DOHH2 (cell line): ENCODE results near the gene POLE4.

Experiments
- H3F3A ChIP-seq: fragments of 200-600 bp; sonication (generic), shearing (Covaris generic); 2 replicates; pipeline ENCODE4 v1.6.0; 2016; ENCODE audit warnings: antibody characterized with exemption, mild to moderate bottlenecking; ENCODE audit not compliant: control insufficient read depth, insufficient read depth
- H3K27ac ChIP-seq: fragments of 200-600 bp; sonication (generic); 2 replicates; pipeline ENCODE4 v1.5.1; 2014; ENCODE audit warnings: low read depth, mild to moderate bottlenecking, low read length, moderate library complexity
- H3K27me3 ChIP-seq: fragments of 200-600 bp; sonication (generic); 2 replicates; pipeline ENCODE4 v1.6.1; 2014; ENCODE audit warnings: mild to moderate bottlenecking, low read length, mixed read lengths; ENCODE audit not compliant: control insufficient read depth
- H3K36me3 ChIP-seq: fragments of 200-600 bp; sonication (generic); 2 replicates; pipeline ENCODE4 v1.6.1; 2014; ENCODE audit warnings: mild to moderate bottlenecking, low read length, moderate library complexity, mixed read lengths; ENCODE audit not compliant: control insufficient read depth
- H3K4me1 ChIP-seq: fragments of 200-600 bp; sonication (generic); 2 replicates; pipeline ENCODE4 v1.6.1; 2014; ENCODE audit warnings: mild to moderate bottlenecking, low read length, mixed read lengths; ENCODE audit not compliant: control insufficient read depth
- H3K4me2 ChIP-seq: fragments of 200-600 bp; sonication (generic); 2 replicates; pipeline ENCODE4 v1.6.0; 2014; ENCODE audit warnings: mild to moderate bottlenecking, low read length, moderate library complexity
- H3K4me3 ChIP-seq: fragments of 200-600 bp; sonication (generic); 2 replicates; pipeline ENCODE4 v1.5.1; 2014; ENCODE audit warnings: mild to moderate bottlenecking, low read length, mixed read lengths
- H3K79me2 ChIP-seq: fragments of 200-600 bp; sonication (generic); 2 replicates; pipeline ENCODE4 v1.6.1; 2014; ENCODE audit warnings: mild to moderate bottlenecking, low read length, mixed read lengths; ENCODE audit not compliant: control insufficient read depth
- H3K9me2 ChIP-seq: fragments of 200-600 bp; sonication (generic); replicated peaks from 2 replicates; pipeline ENCODE4 v1.6.1; 2014; ENCODE audit warnings: mild to moderate bottlenecking, low read length, mixed read lengths; ENCODE audit not compliant: control insufficient read depth
- H3K9me3 ChIP-seq: fragments of 200-600 bp; sonication (generic); 2 replicates; pipeline ENCODE4 v1.6.1; 2014; ENCODE audit warnings: antibody characterized with exemption, low read length, mixed read lengths; ENCODE audit not compliant: control insufficient read depth, insufficient read depth
- H4K20me1 ChIP-seq: fragments of 200-600 bp; sonication (generic); 2 replicates; pipeline ENCODE4 v1.6.0; 2014; ENCODE audit warnings: low read depth, mild to moderate bottlenecking, antibody characterized with exemption, low read length, moderate library complexity; ENCODE audit not compliant: control insufficient read depth, insufficient read depth
- EZH2phosphoT487 ChIP-seq: fragments of 200-600 bp; sonication (generic); IDR thresholded peaks from 2 replicates; pipeline ENCODE4 v1.6.1; 2017; ENCODE audit warnings: borderline replicate concordance, mild to moderate bottlenecking, antibody characterized with exemption, low read length, moderate library complexity, mixed read lengths
- TF ChIP-seq, protein P1 (sequence below): fragments of 200-600 bp; sonication (generic); IDR thresholded peaks from one replicate; pipeline ENCODE4 v1.5.1; 2014; ENCODE audit warnings: antibody characterized with exemption, mild to moderate bottlenecking, low read depth, low read length; ENCODE audit not compliant: poor library complexity, severe bottlenecking

The POLE4 gene

GRCh38 chr2:74983631-74984392, 25.4 kb downstream of the POLE4 start:
- Histone ChIP-seq H3K4me1 (peaks cover 23% of the 10 kb centered on the region), H3K4me2 (no peak overlapping the region), H3K9me2 (no peaks in the 10 kb centered on the region), H3K36me3 (no peaks in the 10 kb centered on the region), H3K27ac (no peak overlapping the region), H3K4me3 (no peak overlapping the region), H3K27me3 (no peaks in the 10 kb centered on the region), H3K79me2 (no peaks in the 10 kb centered on the region), H3F3A (no peaks in the 10 kb centered on the region), H4K20me1 (no peaks in the 10 kb centered on the region), H3K9me3 (no peaks in the 10 kb centered on the region)
- no peak for TF ChIP-seq EZH2phosphoT487
- TF ChIP-seq, protein P1, sequence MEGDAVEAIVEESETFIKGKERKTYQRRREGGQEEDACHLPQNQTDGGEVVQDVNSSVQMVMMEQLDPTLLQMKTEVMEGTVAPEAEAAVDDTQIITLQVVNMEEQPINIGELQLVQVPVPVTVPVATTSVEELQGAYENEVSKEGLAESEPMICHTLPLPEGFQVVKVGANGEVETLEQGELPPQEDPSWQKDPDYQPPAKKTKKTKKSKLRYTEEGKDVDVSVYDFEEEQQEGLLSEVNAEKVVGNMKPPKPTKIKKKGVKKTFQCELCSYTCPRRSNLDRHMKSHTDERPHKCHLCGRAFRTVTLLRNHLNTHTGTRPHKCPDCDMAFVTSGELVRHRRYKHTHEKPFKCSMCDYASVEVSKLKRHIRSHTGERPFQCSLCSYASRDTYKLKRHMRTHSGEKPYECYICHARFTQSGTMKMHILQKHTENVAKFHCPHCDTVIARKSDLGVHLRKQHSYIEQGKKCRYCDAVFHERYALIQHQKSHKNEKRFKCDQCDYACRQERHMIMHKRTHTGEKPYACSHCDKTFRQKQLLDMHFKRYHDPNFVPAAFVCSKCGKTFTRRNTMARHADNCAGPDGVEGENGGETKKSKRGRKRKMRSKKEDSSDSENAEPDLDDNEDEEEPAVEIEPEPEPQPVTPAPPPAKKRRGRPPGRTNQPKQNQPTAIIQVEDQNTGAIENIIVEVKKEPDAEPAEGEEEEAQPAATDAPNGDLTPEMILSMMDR, result no peak

GRCh38 chr2:74984947-74985637, 26.6 kb downstream of the POLE4 start:
- no peaks in the 10 kb centered on the region for H3K9me2 ChIP-seq
- no peaks in the 10 kb centered on the region for H3K9me3 ChIP-seq
- peaks cover 18% of the 10 kb centered on the region for H3K4me1 ChIP-seq
- TF ChIP-seq EZH2phosphoT487, result no peak
- TF ChIP-seq, protein P1, result no peak
- no peaks in the 10 kb centered on the region for H3K79me2 ChIP-seq
- H3K27ac ChIP-seq, result no peak overlapping the region
- no peaks in the 10 kb centered on the region for H3K36me3 ChIP-seq
- no peaks in the 10 kb centered on the region for H3F3A ChIP-seq
- H3K4me3 ChIP-seq, result no peak overlapping the region
- no peaks in the 10 kb centered on the region for H3K27me3 ChIP-seq
- H4K20me1 ChIP-seq, result no peaks in the 10 kb centered on the region
- H3K4me2 ChIP-seq, result no peak overlapping the region

DNA sequence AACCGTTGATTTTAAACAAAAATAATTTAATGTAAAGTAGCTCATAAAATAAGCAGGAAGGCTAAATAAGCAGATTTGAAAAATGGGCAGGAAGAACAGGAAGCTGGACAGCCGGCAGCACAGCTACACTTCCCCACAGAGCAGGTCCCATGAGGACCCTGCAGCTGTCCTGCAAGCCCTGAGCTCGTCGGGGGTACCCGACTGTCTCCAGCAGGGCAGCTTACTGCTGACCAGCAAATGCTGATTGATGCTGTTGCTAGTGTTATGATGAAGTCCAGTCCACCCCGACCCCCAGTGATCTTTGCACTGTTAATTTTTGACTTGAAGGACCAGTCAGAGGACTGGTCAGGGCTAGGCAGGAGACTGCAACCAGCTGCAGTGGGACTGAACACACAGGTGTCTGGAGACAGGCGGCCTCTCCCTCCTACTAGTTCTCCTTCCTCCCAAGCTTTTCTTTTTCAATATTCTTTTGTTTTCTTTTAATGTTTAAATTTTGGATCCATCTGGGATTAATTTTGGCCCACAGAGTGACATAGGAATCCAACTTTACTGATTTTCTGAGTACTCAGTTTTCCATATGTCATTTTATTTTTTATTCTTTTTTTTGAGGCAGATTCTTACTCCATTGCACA, 27.7 kb downstream of the POLE4 start:
- H3K4me1 ChIP-seq, result peaks cover 16% of the 10 kb centered on the region
- TF ChIP-seq, protein P1, result no peak
- TF ChIP-seq EZH2phosphoT487, result no peak
- H3K9me2 ChIP-seq, result no peaks in the 10 kb centered on the region
- no peaks in the 10 kb centered on the region for H3F3A ChIP-seq
- peak overlapping the region; percentile 38 for H3K4me2 ChIP-seq
- H3K27ac ChIP-seq, result no peak overlapping the region
- H3K4me3 ChIP-seq, result 0 out of 2 replicates have a peak overlapping the region, but pooled peaks have one; percentile 7
- no peaks in the 10 kb centered on the region for H3K36me3 ChIP-seq
- H3K9me3 ChIP-seq, result no peaks in the 10 kb centered on the region
- H4K20me1 ChIP-seq, result no peaks in the 10 kb centered on the region
- no peaks in the 10 kb centered on the region for H3K79me2 ChIP-seq
- no peaks in the 10 kb centered on the region for H3K27me3 ChIP-seq
